Measurements from ENCODE around the gene HAX1. TPM values are rescaled to one million over a fixed set of nuclear protein-coding genes. Genes with fewer than 3 reads are reported as not detected.

HAX1 gene
- 129 and 134 TPM in 2 replicates for total RNA-seq (2021)
- Bru-seq, nascent RNA = percentile 78 among the genes with signal in this experiment
- BruChase-seq, experiment 1, labeled RNA remaining after a 2-hour chase = percentile 75 among the genes with signal in this experiment
- BruChase-seq, experiment 2, labeled RNA remaining after a 6-hour chase = percentile 91 among the genes with signal in this experiment
- long read RNA-seq, transcript HAX1-201 (7 exons, 1,227 nt) = major isoform, 131 of 158 reads
- long read RNA-seq, transcript HAX1-204 (7 exons, 914 nt) = minor isoform, 6 of 158 reads
- long read RNA-seq, partial matches to known transcripts = 6 of 158 reads
- long read RNA-seq, other reads (novel, unspliced or antisense) = 9 of 158 reads

DNA sequence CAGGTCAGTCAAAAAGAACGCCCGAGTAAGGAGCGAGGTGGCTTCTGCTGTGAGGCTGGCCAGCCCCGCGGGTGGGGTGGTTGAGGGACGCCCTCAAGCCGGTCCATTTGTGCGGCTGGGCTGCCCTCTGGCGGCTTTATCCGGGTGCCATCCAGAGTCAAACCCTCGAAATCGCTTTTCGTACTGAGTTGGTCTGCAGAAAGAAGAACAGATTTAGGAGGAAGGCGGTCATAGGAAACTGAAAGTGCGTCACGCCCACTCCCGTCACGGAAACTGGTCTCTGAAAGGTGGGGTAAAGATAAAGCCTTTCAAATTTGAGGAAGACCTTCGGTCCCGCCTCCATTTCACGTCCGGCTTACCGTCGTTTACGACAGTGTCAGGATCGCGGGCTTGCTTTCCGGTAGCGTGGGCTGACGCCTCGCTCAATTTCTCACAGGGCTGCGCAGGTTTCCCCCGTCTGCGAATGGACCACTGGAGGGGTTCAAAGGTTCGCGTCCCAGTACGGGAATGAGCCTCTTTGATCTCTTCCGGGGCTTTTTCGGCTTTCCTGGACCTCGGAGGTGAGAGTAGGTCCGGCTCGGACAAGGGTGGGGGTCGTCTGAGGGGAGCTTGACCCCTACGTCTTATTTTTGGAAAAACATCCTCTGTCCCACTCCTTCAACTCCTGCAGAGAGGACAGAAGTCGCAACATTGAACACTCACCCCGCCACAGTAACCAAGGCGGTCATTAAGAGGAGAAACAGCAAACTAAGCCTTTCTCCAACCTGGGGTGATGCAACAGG, at the start of gene HAX1:
Gene HAX1 (plus strand): TSS at position 413 of the 782 bp plus-strand sequence. CDS start 95 bp downstream, at position 508.
- peak within 1 kb of the TSS; percentile 85 for H3K4me3 ChIP-seq (ENCODE audit: low read depth, low read length, poor library complexity, severe bottlenecking)
- H3K27me3 ChIP-seq (replicated peaks; ENCODE audit: insufficient read depth, low read depth, low read length, poor library complexity) = no peaks in the 10 kb centered on the region
- no peaks in the 10 kb centered on the region for H3K9me3 ChIP-seq (ENCODE audit: low read depth, low read length, poor library complexity, severe bottlenecking)
- H3K4me1 ChIP-seq (ENCODE audit: insufficient read depth, low read length, poor library complexity, severe bottlenecking) = peaks cover 7% of the 10 kb centered on the region
- intact Hi-C loops (cut with micrococcal nuclease; ENCODE audit: unreplicated experiment) = loop anchor here (1.0 kb wide), 1 partner anchor 73 kb away; no protein-coding TSS in a partner anchor
- peak; percentile 98 for DNase-seq (ENCODE audit: low spot score)
- no TSS peak for BruUV-seq (replicated peaks)
- POLR2A ChIA-PET (ENCODE audit: low non-redundant PET) = interaction anchor here (0.6 kb wide), 1 partner anchor 200 kb away, joined by 8 read pairs; no protein-coding TSS in a partner anchor
- CTCF ChIA-PET = interaction anchor here (0.7 to 1.1 kb wide), 2 partner anchors 73 to 274 kb away, joined by 3 to 4 read pairs; no protein-coding TSS in a partner anchor
- TF ChIP-seq, protein P1, sequence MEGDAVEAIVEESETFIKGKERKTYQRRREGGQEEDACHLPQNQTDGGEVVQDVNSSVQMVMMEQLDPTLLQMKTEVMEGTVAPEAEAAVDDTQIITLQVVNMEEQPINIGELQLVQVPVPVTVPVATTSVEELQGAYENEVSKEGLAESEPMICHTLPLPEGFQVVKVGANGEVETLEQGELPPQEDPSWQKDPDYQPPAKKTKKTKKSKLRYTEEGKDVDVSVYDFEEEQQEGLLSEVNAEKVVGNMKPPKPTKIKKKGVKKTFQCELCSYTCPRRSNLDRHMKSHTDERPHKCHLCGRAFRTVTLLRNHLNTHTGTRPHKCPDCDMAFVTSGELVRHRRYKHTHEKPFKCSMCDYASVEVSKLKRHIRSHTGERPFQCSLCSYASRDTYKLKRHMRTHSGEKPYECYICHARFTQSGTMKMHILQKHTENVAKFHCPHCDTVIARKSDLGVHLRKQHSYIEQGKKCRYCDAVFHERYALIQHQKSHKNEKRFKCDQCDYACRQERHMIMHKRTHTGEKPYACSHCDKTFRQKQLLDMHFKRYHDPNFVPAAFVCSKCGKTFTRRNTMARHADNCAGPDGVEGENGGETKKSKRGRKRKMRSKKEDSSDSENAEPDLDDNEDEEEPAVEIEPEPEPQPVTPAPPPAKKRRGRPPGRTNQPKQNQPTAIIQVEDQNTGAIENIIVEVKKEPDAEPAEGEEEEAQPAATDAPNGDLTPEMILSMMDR (conservative IDR thresholded peaks at IDR 0.05; ENCODE audit: low read depth, low read length) = peak; percentile 84
- no peak for TF ChIP-seq EZH2 (IDR thresholded peaks at IDR 0.05; ENCODE audit: borderline replicate concordance, low read depth, low read length, poor library complexity, severe bottlenecking)
- H3K27ac ChIP-seq (ENCODE audit: low read depth, low read length, poor library complexity, severe bottlenecking) = peak within 1 kb of the TSS; percentile 86
- peaks cover 46% of the 10 kb centered on the region for H3K36me3 ChIP-seq (ENCODE audit: insufficient read depth, low read length, poor library complexity, severe bottlenecking)

DNA sequence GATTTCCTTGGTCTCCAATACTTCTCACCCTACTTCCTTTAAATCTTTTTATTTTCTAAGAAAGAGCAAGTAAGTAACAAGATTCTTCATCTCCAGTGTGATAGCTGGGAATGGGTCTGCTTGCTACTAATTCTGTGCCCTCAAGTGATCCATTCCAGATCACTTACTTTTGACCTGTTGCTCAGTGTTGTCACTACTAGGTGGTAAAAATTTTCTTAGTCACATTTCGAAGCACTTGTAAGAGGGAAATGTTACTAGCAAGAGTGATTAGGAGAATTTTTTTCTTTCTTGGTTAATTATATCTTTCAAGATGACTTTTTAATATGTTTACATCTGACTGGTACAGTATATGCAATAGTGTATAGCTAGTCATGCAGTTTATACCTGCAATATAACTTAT, 49.5 kb upstream of the HAX1 start:
- ChIA-PET CTCF (interaction anchor here (0.6 kb wide), 1 partner anchor 24 kb away, joined by 8 read pairs; no protein-coding TSS in a partner anchor), POLR2A (ENCODE audit: low non-redundant PET) (no interaction called here)

DNA sequence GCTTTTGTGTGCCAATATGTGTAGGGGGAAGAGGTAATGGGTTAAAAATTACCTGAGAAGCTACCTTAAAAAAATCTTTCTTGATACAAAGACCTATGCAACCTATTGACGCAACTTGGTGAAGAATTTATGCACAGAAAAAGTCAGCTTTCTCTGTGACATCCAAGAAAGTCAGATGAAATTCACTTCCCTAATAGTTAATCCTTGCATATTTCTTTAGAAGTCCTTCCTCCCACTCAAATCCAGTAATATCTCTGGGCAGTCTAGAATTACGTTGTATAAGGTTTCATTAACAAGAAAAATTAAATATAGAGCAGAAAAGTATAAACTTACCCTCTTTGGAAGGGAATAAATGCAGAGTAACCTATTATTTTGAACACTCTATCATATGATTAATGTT, 48.8 kb upstream of the HAX1 start:
- ChIA-PET CTCF (no interaction called here), POLR2A (ENCODE audit: low non-redundant PET) (no interaction called here)
- Histone ChIP-seq H3K4me3 (ENCODE audit: low read depth, low read length, poor library complexity, severe bottlenecking) (no peak overlapping the region), H3K27me3 (replicated peaks; ENCODE audit: insufficient read depth, low read depth, low read length, poor library complexity) (no peaks in the 10 kb centered on the region), H3K4me1 (ENCODE audit: insufficient read depth, low read length, poor library complexity, severe bottlenecking) (peaks cover 20% of the 10 kb centered on the region), H3K36me3 (ENCODE audit: insufficient read depth, low read length, poor library complexity, severe bottlenecking) (peaks cover 47% of the 10 kb centered on the region), H3K27ac (ENCODE audit: low read depth, low read length, poor library complexity, severe bottlenecking) (peak overlapping the region; percentile 18), H3K9me3 (ENCODE audit: low read depth, low read length, poor library complexity, severe bottlenecking) (no peaks in the 10 kb centered on the region)
- no peak for TF ChIP-seq EZH2 (IDR thresholded peaks at IDR 0.05; ENCODE audit: borderline replicate concordance, low read depth, low read length, poor library complexity, severe bottlenecking)
- TF ChIP-seq, protein P1 (conservative IDR thresholded peaks at IDR 0.05; ENCODE audit: low read depth, low read length) = no peak
- DNase-seq (ENCODE audit: low spot score) = no peak
- intact Hi-C loops (cut with micrococcal nuclease; ENCODE audit: unreplicated experiment) = no loop called here
- no TSS peak for BruUV-seq (replicated peaks)

More for the DNA sequence above, 49.5 kb upstream of the HAX1 start:
- no peaks in the 10 kb centered on the region for H3K27me3 ChIP-seq (replicated peaks; ENCODE audit: insufficient read depth, low read depth, low read length, poor library complexity)
- peaks cover 47% of the 10 kb centered on the region for H3K36me3 ChIP-seq (ENCODE audit: insufficient read depth, low read length, poor library complexity, severe bottlenecking)
- DNase-seq (ENCODE audit: low spot score) = no peak
- peaks cover 23% of the 10 kb centered on the region for H3K4me1 ChIP-seq (ENCODE audit: insufficient read depth, low read length, poor library complexity, severe bottlenecking)
- intact Hi-C loops (cut with micrococcal nuclease; ENCODE audit: unreplicated experiment) = no loop called here
- TF ChIP-seq, protein P1 (conservative IDR thresholded peaks at IDR 0.05; ENCODE audit: low read depth, low read length) = no peak
- TF ChIP-seq EZH2 (IDR thresholded peaks at IDR 0.05; ENCODE audit: borderline replicate concordance, low read depth, low read length, poor library complexity, severe bottlenecking) = no peak
- H3K27ac ChIP-seq (ENCODE audit: low read depth, low read length, poor library complexity, severe bottlenecking) = no peak overlapping the region
- BruUV-seq (replicated peaks) = no TSS peak
- H3K4me3 ChIP-seq (ENCODE audit: low read depth, low read length, poor library complexity, severe bottlenecking) = peak overlapping the region; percentile 71
- H3K9me3 ChIP-seq (ENCODE audit: low read depth, low read length, poor library complexity, severe bottlenecking) = no peaks in the 10 kb centered on the region
